GM12878 (cell line): ENCODE data around the gene WTIP. TPM values are rescaled to one million over a fixed set of nuclear protein-coding genes. Genes with fewer than 3 reads are reported as not detected.

Experiments
- ATAC-seq: fragments of 200-7000 bp; cut with Tn5 transposase; 3 replicates; pipeline ENCODE4 v1.9.1; 2020; ENCODE audit warnings: mild to moderate bottlenecking, moderate library complexity
- BruUV-seq: library from RNA; stranded (reverse); fragments of 400-500 nt; replicated peaks from 2 replicates; lab custom pipeline; 2021; lab: Mats Ljungman, UMichigan
- CTCF ChIA-PET: fragments of 300-600 bp; sonication (Branson Sonifier 250); formaldehyde crosslinking; extraction: SDS; loops from one replicate; lab custom pipeline; 2021; ENCODE audit warnings: inconsistent platforms; lab: Yijun Ruan, JAX
- POLR2A ChIA-PET: fragments of 350-600 bp; formaldehyde crosslinking; extraction: SDS; loops from one replicate; lab custom pipeline; 2021; ENCODE audit warnings: inconsistent platforms; lab: Charles Lee
- RAD21 ChIA-PET: fragments of 300-600 bp; sonication (Branson Sonifier 250); formaldehyde crosslinking; loops from one replicate; lab custom pipeline; 2023; ENCODE audit warnings: antibody characterized with exemption; ENCODE audit not compliant: unreplicated experiment; lab: Charles Lee
- SMC1A ChIA-PET: fragments of 300-600 bp; sonication (Branson Sonifier 250); formaldehyde crosslinking; loops from one replicate; lab custom pipeline; 2023; ENCODE audit not compliant: unreplicated experiment, uncharacterized antibody; lab: Charles Lee
- DNase-seq: peaks from one replicate; pipeline ENCODE4 v3.0.0-alpha.2; 2011; ENCODE audit warnings: low read depth, low spot score
- FAIRE-seq: peaks from 3 replicates; lab custom pipeline; 2011; peaks lifted over from hg19 to GRCh38; lab: Jason Lieb, UNC
- H2AFZ ChIP-seq: 2 replicates; pipeline ENCODE4 v1.6.0; 2011; ENCODE audit warnings: low read depth, low read length, control low read depth; ENCODE audit not compliant: control insufficient read depth
- H3K27ac ChIP-seq: 2 replicates; pipeline ENCODE4 v1.5.1; 2011; ENCODE audit warnings: control low read depth; ENCODE audit not compliant: control insufficient read depth, insufficient read depth
- H3K27me3 ChIP-seq, 2 experiments: replicated peaks in 1 of 2; 2 replicates each; pipeline versions ENCODE4 v1.6.0 to v1.6.1; 2011; ENCODE audit warnings: low read length in 1 of 2; ENCODE audit not compliant: control insufficient read depth in 2 of 2, insufficient read depth in 2 of 2
- H3K36me3 ChIP-seq, 2 experiments: 2 replicates each; pipeline ENCODE4 v1.5.1; 2011; ENCODE audit warnings: low read length in 1 of 2; ENCODE audit not compliant: control insufficient read depth in 2 of 2, insufficient read depth in 2 of 2
- H3K4me1 ChIP-seq: 2 replicates; pipeline ENCODE4 v1.6.1; 2011; ENCODE audit warnings: mild to moderate bottlenecking, low read length, moderate library complexity, mixed read lengths; ENCODE audit not compliant: control insufficient read depth, insufficient read depth
- H3K4me2 ChIP-seq: 2 replicates; pipeline ENCODE4 v1.6.0; 2011; ENCODE audit warnings: control low read depth; ENCODE audit not compliant: control insufficient read depth, insufficient read depth
- H3K4me3 ChIP-seq: fragments of 200-600 bp; sonication (generic); 2 replicates; pipeline ENCODE4 v1.5.1; 2016
- H3K79me2 ChIP-seq: 2 replicates; pipeline ENCODE4 v1.6.0; 2011; ENCODE audit warnings: low read length; ENCODE audit not compliant: control insufficient read depth, insufficient read depth
- H3K9ac ChIP-seq: 2 replicates; pipeline ENCODE4 v1.8.0; 2011; ENCODE audit warnings: low read length, control low read depth, mixed read lengths; ENCODE audit not compliant: control insufficient read depth, insufficient read depth
- H3K9me3 ChIP-seq: replicated peaks from 3 replicates; pipeline ENCODE4 v1.5.1; 2011; ENCODE audit warnings: mild to moderate bottlenecking, low read length; ENCODE audit not compliant: control insufficient read depth, insufficient read depth
- H4K20me1 ChIP-seq: 2 replicates; pipeline ENCODE4 v1.6.0; 2011; ENCODE audit not compliant: control insufficient read depth, insufficient read depth
- CBX5 ChIP-seq: sonication (generic); IDR thresholded peaks from 2 replicates; pipeline ENCODE4 v1.6.1; 2016; ENCODE audit warnings: low read depth, moderate library complexity, mild to moderate bottlenecking, inconsistent platforms
- JUNB ChIP-seq: IDR thresholded peaks from 2 replicates; pipeline ENCODE4 v1.6.1; 2016; ENCODE audit warnings: antibody characterized with exemption, mild to moderate bottlenecking
- MTA2 ChIP-seq: fragments of 450-650 bp; IDR thresholded peaks from 2 replicates; pipeline ENCODE4 v1.6.1; 2016; ENCODE audit warnings: low read depth, mild to moderate bottlenecking, moderate library complexity
- MXI1 ChIP-seq: fragments of 150-350 bp; IDR thresholded peaks from 2 replicates; pipeline ENCODE4 v1.6.1; 2011; ENCODE audit warnings: low read depth, mild to moderate bottlenecking, inconsistent platforms, low read length, improper control_type of control experiment
- NFIC ChIP-seq: IDR thresholded peaks from 2 replicates; pipeline ENCODE4 v1.6.1; 2012; ENCODE audit warnings: low read depth, mild to moderate bottlenecking, inconsistent platforms, low read length, moderate library complexity
- NR2C1 ChIP-seq: fragments of 450-650 bp; IDR thresholded peaks from 2 replicates; pipeline ENCODE4 v1.6.1; 2017; ENCODE audit warnings: antibody characterized with exemption, mild to moderate bottlenecking, moderate library complexity
- POLR2AphosphoS5 ChIP-seq: IDR thresholded peaks from 2 replicates; pipeline ENCODE4 v1.6.1; 2011; ENCODE audit warnings: mild to moderate bottlenecking, low read length, inconsistent platforms
- ZNF274 ChIP-seq: IDR thresholded peaks from one replicate; pipeline ENCODE4 v1.8.0; 2011; ENCODE audit not compliant: insufficient read length, insufficient read depth
- WGBS: methylation state at CpG from one replicate; pipeline ENCODE4 v1.1.6; 2016; ENCODE audit warnings: low lambda C conversion rate; ENCODE audit not compliant: insufficient replicate concordance, insufficient coverage; ENCODE audit errors: missing lambda C conversion rate; 5-methylcytosine and 5-hydroxymethylcytosine counted together
- in situ Hi-C: fragments of 300-500 bp; cut with MboI; formaldehyde crosslinking; loops from 9 replicates; pipeline ENCODE4 v1.14.3; 2018; ENCODE audit warnings: mixed read lengths
- intact Hi-C: fragments of 100-400 bp; cut with micrococcal nuclease; formaldehyde crosslinking; loops from one replicate; pipeline ENCODE4 v1.14.2; 2022; ENCODE audit not compliant: unreplicated experiment
- polyA plus RNA-seq, 11 experiments: library from polyadenylated mRNA; depleted of rRNA in 4 of 11; unstranded in 6 of 11; stranded (reverse) in 5 of 11; fragments of >200 nt; fragmentation: Nextera tagmentation in 4 of 11; fragmentation: Illumina TruSeq in 1 of 11; extraction: Ambion mirVana in 4 of 11; extraction: Trizol in 1 of 11; gene quantifications; 1 replicate in 1 of 11; 2 replicates in 10 of 11; pipeline versions ENCODE4 v1.2.1 to v1.2.3, GENCODE V29; 2011 to 2016; ENCODE audit warnings: inconsistent platforms in 2 of 11, missing spikeins in 2 of 11, low read depth in 1 of 11
- total RNA-seq, 4 experiments: library from RNA; depleted of rRNA in 3 of 4; stranded (reverse); fragments of >200 nt in 3 of 4; fragmentation: Illumina TruSeq in 1 of 4; extraction: Trizol in 1 of 4; gene quantifications; 2 replicates each; pipeline versions ENCODE4 v1.2.1 to v1.2.3, GENCODE V29; 2013 to 2021
- TF ChIP-seq, protein P1 (sequence below): fragments of 450-650 bp; IDR thresholded peaks from 2 replicates; pipeline ENCODE4 v1.6.1; 2016; ENCODE audit warnings: mild to moderate bottlenecking
- TF ChIP-seq, protein P2 (sequence below): fragments of 450-650 bp; IDR thresholded peaks from 2 replicates; pipeline ENCODE4 v1.6.1; 2017; ENCODE audit warnings: low read depth, mild to moderate bottlenecking, moderate library complexity

WTIP gene
- total and polyA plus RNA-seq, 10 of the 15 experiments (the other 5 are each of a cell fraction or from before 2014, with no cell fraction given): 0.06 to 0.77 (median 0.17) TPM; not detected in 2

DNA sequence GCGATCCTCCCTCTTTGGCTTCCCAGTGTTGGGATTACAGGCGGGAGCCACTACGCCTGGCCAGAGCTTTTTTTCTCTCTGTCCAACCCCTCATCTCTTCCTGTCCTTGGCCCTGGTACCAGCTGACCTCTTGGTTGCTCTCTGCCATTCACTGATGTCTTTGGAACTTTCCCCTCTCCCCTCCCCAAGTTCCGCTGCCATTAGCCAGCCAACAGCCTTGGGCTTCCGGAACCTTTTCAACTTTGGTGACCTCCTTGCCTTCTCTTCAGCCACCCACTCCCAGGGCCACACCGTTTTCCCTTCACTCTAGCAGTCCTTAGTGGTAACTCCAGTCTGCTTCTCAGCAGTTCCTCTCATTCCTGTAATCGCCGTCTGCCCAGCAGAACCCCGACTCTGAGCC is 4.3 kb downstream of the WTIP start (continued):
- TF ChIP-seq, protein P1, sequence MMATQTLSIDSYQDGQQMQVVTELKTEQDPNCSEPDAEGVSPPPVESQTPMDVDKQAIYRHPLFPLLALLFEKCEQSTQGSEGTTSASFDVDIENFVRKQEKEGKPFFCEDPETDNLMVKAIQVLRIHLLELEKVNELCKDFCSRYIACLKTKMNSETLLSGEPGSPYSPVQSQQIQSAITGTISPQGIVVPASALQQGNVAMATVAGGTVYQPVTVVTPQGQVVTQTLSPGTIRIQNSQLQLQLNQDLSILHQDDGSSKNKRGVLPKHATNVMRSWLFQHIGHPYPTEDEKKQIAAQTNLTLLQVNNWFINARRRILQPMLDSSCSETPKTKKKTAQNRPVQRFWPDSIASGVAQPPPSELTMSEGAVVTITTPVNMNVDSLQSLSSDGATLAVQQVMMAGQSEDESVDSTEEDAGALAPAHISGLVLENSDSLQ: no peak
- no peak for TF ChIP-seq JUNB

DNA sequence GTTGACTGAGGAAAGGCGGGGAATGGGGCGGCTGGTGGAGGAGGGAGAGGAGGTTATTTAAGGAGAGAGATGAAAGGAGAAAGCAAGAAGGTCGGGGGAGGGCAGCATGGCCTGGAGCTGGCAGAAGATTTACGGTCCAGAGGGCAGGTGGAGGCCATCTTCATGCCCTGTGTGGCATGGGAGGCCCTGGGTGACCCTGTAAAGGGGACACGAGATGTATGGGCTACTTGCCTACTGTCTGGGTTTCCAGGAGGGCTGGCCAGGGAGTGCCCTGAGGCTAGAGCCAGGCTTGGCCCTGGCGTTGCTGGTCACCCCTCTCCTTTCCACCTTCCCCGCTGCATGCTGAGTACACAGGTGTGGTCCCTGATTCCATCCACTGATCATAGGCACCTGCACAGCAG is 6.1 kb downstream of the WTIP start:
- FAIRE-seq (no peak), DNase-seq (no peak), ATAC-seq (no peak)
- H3K4me3 ChIP-seq: no peak overlapping the region
- in situ Hi-C loops (no loop called here), intact Hi-C loops (no loop called here)
- H3K79me2 ChIP-seq: no peaks in the 10 kb centered on the region
- POLR2A ChIA-PET: no interaction called here
- no peak overlapping the region for H2AFZ ChIP-seq
- RAD21 ChIA-PET: no interaction called here
- no peaks in the 10 kb centered on the region for H3K36me3 ChIP-seq
- TF ChIP-seq NR2C1 (no peak), NFIC (no peak), ZNF274 (no peak), POLR2AphosphoS5 (no peak), CBX5 (no peak), MTA2 (no peak), MXI1 (no peak)
- TF ChIP-seq, protein P2, sequence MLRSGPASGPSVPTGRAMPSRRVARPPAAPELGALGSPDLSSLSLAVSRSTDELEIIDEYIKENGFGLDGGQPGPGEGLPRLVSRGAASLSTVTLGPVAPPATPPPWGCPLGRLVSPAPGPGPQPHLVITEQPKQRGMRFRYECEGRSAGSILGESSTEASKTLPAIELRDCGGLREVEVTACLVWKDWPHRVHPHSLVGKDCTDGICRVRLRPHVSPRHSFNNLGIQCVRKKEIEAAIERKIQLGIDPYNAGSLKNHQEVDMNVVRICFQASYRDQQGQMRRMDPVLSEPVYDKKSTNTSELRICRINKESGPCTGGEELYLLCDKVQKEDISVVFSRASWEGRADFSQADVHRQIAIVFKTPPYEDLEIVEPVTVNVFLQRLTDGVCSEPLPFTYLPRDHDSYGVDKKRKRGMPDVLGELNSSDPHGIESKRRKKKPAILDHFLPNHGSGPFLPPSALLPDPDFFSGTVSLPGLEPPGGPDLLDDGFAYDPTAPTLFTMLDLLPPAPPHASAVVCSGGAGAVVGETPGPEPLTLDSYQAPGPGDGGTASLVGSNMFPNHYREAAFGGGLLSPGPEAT: no peak
- H3K9ac ChIP-seq: no peak overlapping the region
- H3K27ac ChIP-seq: no peak overlapping the region
- CTCF ChIA-PET: interaction anchor here (0.7 kb wide), 1 partner anchor 9 kb away, joined by 3 read pairs; no protein-coding TSS in a partner anchor
- no peaks in the 10 kb centered on the region for H3K9me3 ChIP-seq
- no TSS peak for BruUV-seq
- SMC1A ChIA-PET: no interaction called here
- no peaks in the 10 kb centered on the region for H4K20me1 ChIP-seq
- H3K27me3 ChIP-seq: peaks cover 0 to 3% of the 10 kb centered on the region in 2 experiments; a peak in 2 of 4 replicates
- 23% methylated on average over 7 of the region's 7 CpGs for WGBS
- no peaks in the 10 kb centered on the region for H3K4me1 ChIP-seq
- no peak overlapping the region for H3K4me2 ChIP-seq
